PFSK-1 (cell line): ENCODE data around the gene PLPPR1.

Experiments used
- FOXP2 ChIP-seq: optimal IDR thresholded peaks from 2 replicates; pipeline ENCODE3; 2011; ENCODE audit warnings: borderline replicate concordance, control low read depth, inconsistent platforms; ENCODE audit not compliant: insufficient read depth; ENCODE audit errors: extremely low read length, extremely low read depth
- POLR2AphosphoS5 ChIP-seq: IDR thresholded peaks from 2 replicates; pipeline ENCODE4 v1.6.1; 2012; ENCODE audit warnings: low read depth, mild to moderate bottlenecking, control low read depth, low read length, moderate library complexity
- SIN3A ChIP-seq: IDR thresholded peaks from 2 replicates; pipeline ENCODE4 v1.6.1; 2012; ENCODE audit warnings: mild to moderate bottlenecking, low read length, moderate library complexity, borderline replicate concordance; ENCODE audit not compliant: insufficient read depth
- TAF1 ChIP-seq: IDR thresholded peaks from 2 replicates; pipeline ENCODE4 v1.6.1; 2012; ENCODE audit warnings: low read length, control low read depth, borderline replicate concordance; ENCODE audit not compliant: insufficient read depth
- TF ChIP-seq, protein P1 (sequence below), 2 experiments: IDR thresholded peaks; 2 replicates each; pipeline versions ENCODE4 v1.6.1 to v1.8.0; 2011 to 2012; ENCODE audit warnings: low read depth in 2 of 2, low read length in 2 of 2, control low read depth in 1 of 2, inconsistent platforms in 1 of 2, mild to moderate bottlenecking in 1 of 2, moderate library complexity in 1 of 2; ENCODE audit not compliant: insufficient read depth in 1 of 2

DNA sequence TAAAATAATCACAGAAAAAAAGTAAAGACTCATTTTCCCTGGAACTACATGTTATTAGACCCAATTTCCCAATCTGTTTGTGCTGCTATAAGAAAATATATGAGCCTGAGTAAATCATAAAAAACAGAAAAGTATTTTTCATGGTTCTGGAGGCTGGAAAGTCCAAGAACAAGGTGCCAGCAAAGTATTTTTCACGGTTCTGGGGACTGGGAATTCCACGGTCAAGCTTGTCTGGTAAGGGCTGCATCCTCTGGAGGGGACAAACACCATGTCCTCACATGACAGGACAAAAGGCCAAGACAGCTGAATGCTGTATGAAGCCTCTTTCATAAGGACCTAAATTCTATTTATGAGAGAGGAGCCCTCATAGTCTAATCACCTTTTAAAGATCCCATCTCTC, 172.3 kb downstream of the PLPPR1 start:
- TF ChIP-seq POLR2AphosphoS5 (no peak), SIN3A (no peak), TAF1 (no peak), FOXP2 (no peak)
- TF ChIP-seq, protein P1, sequence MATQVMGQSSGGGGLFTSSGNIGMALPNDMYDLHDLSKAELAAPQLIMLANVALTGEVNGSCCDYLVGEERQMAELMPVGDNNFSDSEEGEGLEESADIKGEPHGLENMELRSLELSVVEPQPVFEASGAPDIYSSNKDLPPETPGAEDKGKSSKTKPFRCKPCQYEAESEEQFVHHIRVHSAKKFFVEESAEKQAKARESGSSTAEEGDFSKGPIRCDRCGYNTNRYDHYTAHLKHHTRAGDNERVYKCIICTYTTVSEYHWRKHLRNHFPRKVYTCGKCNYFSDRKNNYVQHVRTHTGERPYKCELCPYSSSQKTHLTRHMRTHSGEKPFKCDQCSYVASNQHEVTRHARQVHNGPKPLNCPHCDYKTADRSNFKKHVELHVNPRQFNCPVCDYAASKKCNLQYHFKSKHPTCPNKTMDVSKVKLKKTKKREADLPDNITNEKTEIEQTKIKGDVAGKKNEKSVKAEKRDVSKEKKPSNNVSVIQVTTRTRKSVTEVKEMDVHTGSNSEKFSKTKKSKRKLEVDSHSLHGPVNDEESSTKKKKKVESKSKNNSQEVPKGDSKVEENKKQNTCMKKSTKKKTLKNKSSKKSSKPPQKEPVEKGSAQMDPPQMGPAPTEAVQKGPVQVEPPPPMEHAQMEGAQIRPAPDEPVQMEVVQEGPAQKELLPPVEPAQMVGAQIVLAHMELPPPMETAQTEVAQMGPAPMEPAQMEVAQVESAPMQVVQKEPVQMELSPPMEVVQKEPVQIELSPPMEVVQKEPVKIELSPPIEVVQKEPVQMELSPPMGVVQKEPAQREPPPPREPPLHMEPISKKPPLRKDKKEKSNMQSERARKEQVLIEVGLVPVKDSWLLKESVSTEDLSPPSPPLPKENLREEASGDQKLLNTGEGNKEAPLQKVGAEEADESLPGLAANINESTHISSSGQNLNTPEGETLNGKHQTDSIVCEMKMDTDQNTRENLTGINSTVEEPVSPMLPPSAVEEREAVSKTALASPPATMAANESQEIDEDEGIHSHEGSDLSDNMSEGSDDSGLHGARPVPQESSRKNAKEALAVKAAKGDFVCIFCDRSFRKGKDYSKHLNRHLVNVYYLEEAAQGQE (IDR thresholded peaks at IDR 0.05; ENCODE audit: insufficient read depth in 1 of 2, low read depth in 2 of 2, low read length in 2 of 2) = no peak
